Muscle of back (tissue), 11 donors: ENCODE data around the gene ZNF320. TPM values are rescaled to one million over a fixed set of nuclear protein-coding genes. Genes with fewer than 3 reads are reported as not detected.
A peak's percentile ranks its signal among the peaks of the same experiment; 100 is the strongest.
"Not testable (repeated sequence)": the region's sequence is repeated elsewhere in the genome, so short reads cannot be mapped to it uniquely, and the experiment has no call there.

Source experiments
- DNase-seq, 3 donors: peaks; one replicate each; pipeline versions ENCODE4 v3.0.0 to v3.0.0-alpha.2; 2013
- polyA plus RNA-seq, 10 donors: library from polyadenylated mRNA; unstranded; fragments of 120-200 nt; gene quantifications; one replicate each; pipeline ENCODE4 v1.2.1, GENCODE V29; 2013; ENCODE audit not compliant: insufficient read length in 10 of 10

Gene ZNF320
- polyA plus RNA-seq, 10 donors, result 9.9 to 30.9 (median 14.8) TPM

DNA sequence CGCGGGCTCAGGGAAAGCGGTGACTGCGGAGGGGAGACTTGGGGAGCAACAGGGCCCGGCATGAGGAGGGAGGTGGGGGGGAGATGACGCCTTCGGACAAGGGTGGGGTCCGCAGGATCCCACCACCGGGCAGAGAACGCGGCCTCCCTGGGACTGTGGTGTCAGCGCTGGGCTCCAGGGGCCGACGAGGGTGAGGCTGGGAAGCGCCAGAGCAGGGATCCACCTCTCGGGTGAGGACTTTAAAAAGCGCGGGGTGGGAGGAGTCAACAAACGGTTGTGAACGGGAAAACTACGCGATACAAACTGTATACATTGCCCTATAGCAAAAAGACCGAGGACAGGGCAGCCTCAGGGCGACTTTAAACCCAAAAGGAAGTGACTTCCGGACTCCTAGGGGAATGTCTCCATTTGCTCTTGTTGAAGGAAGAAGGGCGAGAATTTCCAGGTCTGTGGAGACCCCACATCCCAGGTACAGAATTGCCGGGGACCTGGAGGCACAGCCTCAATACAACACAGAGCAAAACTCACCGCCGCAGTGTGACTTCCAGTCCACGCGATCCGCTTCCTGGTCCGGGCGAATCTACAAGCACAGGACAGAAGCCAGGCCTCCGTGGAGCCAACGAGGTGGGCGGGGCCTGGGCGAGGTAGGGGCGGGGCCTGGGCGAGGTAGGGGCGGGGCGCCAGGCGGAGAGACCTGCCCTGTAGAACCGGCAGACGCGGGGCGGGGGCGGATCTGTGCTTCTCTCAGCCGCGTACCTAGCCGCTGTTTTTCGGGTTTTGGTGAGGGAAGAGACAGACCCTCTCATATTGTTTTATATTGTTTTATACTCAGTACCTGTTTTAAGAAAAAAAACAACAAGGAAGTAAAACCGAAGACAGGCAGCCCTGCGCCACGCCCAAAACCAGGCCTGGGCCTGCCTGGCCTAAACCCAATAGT is 25.7 kb upstream of the ZNF320 start, which contains the start of gene ZNF888:
Gene ZNF888 (minus strand): TSS at position 588 of the 937 bp plus-strand sequence. CDS start 5,555 bp downstream, outside the sequence.
- DNase-seq, result peak; percentile 66 to 90 (median 72)

DNA sequence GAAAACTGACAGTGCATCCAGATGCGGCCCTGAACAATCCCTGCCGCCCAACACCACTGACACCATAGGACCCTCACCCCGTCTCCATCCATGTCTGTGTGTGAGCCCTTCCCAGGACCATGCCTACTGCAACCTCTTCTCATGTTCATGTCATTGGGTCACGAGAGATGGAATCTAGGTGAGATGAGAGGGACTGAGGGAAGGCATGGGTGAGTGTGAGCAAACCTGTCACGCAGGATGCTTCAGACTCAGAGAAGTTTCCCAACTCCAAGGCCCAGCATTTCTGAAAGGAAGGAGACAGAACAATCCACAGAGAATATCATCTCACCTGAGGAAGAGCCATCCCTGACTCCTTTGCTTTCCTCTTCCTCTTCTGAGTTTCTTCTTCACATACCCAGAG is 20.1 kb upstream of the ZNF320 start:
- DNase-seq, result no peak

DNA sequence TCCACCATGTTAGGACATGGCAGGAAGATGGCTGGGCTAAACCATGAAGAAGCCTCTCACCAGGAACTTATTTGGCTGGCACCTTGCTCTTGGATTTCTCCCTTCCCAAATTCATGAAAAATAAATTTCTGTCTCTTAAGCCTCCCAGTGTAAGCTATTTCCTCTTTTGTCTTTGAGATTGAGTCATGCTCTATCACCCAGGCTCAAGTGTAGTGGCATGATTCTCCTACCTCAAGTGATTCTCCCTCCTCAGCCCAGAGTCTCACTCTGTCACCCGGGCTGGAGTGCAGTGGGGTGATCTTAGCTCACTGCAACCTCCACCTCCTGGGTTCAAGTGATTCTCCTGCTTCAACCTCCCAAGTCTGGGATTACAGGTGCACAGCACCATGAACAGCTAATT is 13.2 kb upstream of the ZNF320 start:
- no peak for DNase-seq

DNA sequence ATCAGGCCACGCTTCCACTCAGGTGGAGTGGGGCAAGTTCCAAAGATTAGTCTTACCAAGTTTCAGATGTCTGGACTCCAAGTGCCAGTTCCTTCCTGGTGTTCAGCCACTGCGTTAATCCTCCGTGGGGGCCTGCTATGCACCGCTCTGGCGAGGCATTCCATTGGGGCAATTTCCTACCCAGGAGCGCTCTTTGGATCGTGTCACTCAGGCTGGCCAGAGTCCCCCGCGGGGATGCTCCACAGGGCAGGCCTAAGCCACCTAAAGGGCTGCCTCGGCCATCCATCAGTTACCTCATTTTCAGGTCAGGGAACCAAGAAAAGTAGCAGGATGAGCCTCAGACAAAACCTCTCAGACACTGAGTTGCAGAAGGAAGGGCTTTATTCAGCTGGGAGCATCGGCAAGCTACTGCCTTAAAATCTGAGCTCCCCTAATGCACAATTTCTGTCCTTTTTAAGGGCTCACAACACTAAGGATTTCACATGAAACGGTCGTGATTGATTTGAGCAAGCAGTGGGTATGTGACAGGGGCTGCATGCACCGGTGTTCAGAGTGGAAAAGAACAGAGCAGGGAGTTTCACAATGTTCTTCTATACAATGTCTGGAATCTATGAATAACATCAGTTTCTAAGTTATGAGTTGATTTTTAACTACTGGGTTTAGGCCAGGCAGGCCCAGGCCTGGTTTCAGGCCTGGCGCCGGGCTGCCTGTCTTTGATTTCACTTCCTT is 6.8 kb upstream of the ZNF320 start:
- not testable (repeated sequence) for DNase-seq

DNA sequence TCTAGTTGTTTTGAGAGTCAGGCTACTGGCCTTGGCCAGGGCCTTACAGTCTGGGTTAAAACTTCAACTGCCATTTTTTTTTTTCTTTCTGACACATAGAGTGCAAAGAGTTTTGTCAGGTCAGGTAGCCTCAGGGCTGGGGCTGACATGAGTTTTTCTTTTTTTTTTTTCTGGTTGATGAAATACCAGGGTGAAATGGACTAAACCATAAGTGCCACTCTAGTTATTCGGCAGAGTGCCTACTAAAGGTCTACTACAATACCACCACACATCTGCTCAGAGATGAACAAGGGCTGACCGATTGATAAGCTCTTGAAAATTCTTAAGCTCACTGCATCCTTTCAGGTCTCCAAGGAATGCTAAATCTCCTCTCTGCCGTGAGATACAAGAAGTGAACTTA is 4.4 kb upstream of the ZNF320 start:
- DNase-seq, result no peak

DNA sequence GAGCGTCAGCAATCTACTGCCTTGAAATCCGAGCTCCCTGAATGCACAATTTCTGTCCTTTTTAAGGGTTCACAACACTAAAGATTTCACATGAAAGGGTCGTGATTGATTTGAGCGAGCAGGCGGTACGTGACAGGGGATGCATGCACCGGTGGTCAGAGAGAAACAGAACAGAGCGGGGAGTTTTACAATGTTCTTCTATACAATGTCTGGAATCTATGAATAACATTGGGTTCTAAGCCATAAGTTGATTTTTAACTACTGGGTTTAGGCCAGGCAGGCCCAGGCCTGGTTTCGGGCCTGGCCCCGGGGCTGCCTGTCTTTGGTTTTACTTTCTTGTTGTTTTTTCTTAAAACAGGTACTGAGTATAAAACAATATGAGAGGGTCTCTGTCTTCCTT is 1.2 kb upstream of the ZNF320 start:
- DNase-seq, result not testable (repeated sequence)

DNA sequence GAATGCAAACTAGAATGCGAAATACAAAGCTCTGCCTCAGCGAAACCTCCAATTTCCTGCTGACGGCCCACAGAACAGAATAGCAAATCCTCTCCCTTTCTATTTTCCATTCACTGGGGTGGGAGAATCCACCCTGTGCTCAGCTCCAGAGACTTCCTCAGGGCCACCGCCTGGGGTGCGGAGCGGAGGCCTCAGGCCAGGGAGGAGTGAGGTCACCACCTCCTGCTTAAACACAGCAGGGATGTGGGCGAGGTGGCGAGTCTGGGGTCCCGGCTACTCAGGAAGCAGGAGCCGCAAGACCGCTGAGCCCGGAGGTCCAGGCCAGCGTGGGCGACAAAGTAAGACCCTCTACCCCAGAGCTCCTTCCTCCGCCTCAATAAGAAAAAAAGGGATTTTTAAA is 666 bp upstream of the ZNF320 start:
- DNase-seq, result no peak

DNA sequence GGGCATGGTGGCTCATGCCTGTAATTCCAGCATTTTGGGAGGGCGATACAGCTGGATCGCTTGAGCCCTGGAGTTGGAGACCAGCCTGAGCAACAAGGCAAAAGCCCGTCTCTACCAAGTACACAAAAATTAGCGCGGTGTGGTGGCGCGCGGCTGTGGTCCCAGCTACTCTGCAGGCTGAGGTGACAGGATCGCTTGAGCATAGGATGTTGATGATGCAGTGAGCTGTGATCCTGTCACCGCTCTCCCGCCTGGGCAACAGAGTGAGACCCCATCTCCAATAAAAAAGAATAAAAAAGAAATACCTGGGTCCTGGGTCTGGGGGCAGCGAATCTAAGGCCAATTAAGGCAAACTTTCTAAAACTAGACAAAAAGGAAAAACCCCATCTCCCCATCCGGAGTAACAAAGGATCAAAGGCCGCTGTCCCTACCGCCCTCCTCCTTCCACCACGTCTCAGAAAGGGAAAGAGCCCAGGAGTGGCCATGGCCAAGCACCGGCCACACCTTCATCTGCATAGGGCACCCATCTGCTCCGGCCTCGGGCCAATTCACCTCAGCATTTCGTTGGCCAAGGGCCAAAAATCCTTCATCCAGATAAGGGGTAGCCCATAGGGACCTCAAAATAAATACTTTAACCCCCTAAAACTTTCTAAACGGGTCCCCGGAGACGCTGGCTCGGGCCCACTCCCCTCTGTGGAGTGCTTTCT is 851 bp downstream of the ZNF320 start:
- peak in 2 of 3 donors; percentile 5 to 17 for DNase-seq

DNA sequence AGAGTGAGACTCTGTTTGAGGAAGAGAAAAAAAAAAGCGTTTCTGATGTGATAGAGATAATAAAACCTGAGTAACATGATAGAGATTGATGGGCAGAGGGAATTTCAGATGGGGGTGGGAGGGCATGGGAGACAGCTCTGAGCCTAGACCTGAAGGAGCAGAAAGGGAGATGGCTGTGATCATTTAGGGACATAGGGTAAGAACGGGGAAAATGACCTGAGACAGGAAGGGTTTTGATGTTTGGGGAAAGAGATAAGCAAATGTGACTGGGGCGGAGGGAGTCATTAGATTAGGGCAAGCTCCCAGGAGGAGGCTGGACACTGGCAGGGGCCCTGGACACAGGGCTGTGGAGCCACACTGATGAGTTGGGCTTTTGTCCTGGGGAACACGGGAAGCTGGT is 6.1 kb downstream of the ZNF320 start:
- no peak for DNase-seq

DNA sequence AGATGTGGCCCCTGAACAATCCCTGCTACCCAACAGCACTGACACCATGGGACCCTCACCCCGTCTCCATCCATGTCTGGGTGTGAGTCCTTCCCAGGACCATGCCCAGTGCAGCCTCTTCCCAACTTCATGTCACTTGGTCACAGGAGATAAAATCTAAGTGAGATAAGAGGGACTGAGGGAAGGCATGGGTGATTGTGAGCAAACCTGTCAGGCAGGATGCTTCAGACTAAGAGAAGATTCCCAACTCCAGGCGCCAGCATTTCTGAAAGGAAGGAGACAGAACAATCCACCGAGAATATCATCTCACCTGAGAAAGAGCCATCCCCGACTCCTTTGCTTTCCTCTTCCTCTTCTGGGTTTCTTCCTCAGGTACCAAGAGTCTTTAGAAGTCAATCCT is 7.5 kb downstream of the ZNF320 start:
- DNase-seq, result no peak

DNA sequence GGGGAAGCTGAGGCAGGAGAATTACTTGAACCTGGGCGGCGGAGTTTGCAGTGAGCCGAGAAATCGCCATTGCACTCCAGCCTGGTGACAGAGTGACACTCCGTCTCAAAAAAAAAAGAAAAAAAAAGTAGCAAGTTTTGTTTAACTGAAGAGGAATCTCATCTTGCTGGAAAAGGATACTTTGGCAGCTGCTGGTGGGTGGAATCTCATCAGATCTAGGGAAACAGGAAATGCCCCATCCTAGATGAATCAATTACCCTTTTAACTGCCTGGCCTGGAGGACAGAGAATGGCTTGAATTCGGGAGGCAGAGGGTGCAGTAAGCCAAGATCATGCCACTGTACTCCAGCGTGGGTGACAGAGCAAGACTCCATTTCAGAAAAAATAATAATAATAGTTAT is 8.4 kb downstream of the ZNF320 start:
- no peak for DNase-seq

DNA sequence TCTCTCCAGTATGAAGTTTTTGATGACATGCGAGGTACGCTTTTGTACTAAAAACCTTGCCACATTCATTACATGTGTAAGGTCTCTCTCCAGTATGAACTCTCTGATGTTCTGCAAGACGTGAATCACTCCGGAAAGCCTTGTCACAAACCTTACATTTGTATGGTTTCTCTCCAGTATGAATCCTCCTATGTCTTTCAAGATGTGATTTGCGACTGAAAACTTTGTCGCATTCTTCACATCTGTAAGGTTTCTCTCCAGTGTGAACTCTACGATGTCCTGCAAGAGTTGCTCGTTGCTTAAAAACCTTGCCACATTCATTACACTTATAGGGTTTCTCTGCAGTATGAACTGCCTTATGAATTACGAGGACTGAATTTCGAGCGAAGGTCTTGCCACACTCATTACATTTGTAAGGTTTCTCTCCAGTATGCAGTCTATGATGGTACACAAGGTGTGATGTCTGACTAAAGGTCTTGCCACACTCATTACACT is 16.5 kb downstream of the ZNF320 start:
- DNase-seq, result no peak

DNA sequence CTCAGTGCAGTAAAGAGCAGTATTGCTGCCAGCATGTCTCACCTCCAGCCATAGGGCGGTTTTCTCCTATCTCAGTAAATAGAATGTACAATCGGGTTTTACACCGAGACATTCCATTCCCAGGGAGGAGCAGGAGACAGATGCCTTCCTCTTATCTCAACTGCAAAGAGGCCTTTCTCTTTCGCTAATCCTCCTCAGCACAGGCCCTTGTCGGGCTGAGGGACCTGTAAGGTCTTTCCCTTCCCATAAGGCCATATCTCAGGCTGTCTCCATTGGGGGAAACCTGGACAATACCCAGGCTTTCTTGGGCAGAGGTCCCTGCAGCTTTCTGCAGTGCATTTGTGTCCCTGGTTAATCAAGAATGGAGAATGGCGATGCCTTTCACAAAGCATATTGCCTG is 24.4 kb downstream of the ZNF320 start:
- DNase-seq, result not testable (repeated sequence)

DNA sequence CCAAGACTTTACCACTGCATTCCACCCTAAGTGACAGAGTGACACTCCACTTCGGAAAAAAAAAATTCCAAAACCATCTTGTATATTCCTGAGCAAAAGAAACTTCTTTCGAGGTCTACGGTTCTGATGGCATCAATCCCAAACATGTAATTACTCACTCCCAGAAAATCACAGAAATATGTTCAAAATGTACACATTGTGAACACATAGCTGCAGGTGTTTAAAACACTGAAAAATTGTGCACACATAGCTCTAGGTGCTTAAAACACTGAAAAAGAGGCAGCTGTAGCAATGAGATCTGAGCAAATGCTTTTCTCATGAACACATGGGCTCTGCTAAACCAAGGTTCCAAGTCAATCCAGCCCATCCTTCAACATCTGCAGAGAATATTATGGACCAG is 26.0 kb downstream of the ZNF320 start:
- DNase-seq, result no peak

DNA sequence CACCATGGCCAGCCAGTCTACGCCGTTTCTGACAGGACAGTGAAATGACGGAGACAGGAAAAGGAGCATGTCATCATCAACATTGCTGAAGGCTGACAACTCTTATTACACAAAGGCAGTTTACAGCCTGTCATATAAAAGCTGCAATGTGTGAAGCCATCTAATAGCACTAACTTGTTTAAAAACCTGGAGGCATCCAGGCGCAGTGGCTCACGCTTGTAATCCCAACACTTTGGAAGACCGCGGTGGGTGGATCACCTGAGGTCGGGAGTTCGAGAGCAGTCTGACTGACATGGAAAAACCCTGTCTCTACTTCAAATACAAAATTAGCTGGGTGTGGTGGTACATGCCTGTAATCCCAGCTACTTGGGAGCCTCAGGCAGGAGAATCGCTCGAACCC is 29.4 kb downstream of the ZNF320 start:
- not testable (repeated sequence) for DNase-seq

DNA sequence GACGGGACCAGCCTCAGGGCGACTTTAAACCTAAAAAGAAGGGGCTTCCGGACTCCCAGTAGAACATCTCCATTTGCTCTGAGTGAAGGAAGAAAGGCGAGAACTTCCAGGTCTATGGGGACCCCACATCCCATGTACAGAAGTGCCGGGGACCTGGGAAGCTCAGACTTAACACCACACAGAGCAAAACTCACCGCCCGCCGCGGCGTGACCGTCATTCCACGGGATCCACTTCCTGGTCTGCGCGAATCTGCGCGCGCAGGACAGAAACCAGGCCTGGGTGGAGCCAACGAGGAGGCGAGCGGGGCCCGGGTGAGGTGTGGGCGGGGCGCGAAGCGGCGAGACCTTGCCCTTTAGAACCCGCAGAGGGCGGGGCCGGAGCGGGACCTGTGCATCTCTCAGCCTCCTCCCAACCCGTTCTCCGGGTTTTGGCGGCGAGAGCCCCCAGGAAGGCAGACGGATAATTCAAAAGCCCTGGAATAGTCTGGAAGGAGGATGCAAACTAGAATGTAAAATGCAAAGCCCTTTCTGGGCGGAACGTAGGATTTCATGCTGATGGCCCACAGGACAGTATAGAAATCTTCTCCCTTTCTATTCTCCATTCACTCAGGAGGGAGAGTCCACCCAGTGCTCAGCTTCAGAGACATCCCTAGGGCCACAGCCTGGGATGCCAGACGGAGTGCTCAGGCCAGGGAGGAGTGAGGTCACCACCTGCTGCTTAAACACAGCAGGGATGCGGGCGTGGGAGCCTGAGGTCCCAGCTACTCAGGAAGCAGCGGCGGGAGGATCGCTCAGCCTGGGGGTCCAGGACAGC is 39.9 kb downstream of the ZNF320 start, which contains the start of gene ZNF468:
Gene ZNF468 (minus strand): TSS at position 242 of the 814 bp plus-strand sequence. CDS start 3,347 bp downstream, outside the sequence.
- DNase-seq, result peak; percentile 38 to 85 (median 66)

DNA sequence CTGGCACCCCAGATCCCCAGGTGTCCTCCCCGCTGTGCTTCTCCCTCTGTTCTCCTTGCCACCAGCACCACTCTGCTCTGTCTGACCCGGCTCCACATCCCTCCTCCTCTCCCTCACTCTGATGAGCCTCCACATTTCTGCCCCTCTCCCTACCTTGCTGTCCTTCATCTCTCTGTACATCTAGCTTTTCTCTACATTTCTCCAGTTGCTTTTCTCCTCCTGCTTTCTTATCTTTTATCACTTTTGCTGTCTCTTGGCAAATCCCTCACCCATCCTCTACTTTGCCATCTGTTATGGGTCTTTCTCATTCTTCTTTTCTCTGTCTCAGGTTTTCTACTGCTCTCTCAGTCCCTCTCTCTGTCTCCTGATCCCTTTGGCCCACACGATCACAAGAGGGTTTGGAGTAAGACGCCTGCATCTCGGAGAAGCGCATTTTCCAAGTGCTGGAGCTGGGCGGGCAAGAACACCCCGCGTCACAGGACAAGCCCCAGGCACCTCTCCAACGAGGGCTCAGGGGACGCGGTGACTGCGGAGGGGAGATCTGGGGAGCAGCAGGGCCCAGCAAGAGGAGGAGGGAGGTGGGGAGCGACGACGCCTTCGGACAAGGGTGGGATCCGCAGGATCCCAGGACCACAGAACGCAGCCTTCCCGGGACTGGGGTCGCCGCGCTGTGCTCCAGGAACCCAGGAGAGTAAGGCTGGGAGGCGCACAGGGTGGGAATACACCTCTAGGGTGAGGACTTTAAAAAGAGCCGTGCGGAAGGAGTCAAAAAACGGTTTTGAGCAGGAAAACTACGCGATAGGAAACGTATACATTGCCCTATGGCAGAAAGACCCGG is 40.7 kb downstream of the ZNF320 start:
- peak; percentile 2 to 23 (median 4) for DNase-seq
